SK-N-SH (cell line): ENCODE results near the gene PDE4D. TPM values are rescaled to one million over a fixed set of nuclear protein-coding genes. Genes with fewer than 3 reads are reported as not detected.

Source experiments
- CTCF ChIA-PET: fragments of 300-600, 350-600 bp; formaldehyde crosslinking; extraction: SDS; loops from one replicate; lab custom pipeline; 2021; lab: Yijun Ruan, JAX
- POLR2A ChIA-PET: fragments of 350-600 bp; sonication (Branson Sonifier 250); formaldehyde crosslinking; extraction: SDS; loops from one replicate; lab custom pipeline; 2020; ENCODE audit warnings: antibody characterized with exemption, inconsistent platforms; lab: Yijun Ruan, JAX
- DNase-seq: peaks from one replicate; pipeline ENCODE4 v3.0.0; 2012
- H2AFZ ChIP-seq: fragments of 200-600 bp; sonication (generic); 2 replicates; pipeline ENCODE4 v1.8.1; 2016; ENCODE audit warnings: antibody characterized with exemption, mild to moderate bottlenecking, low read depth
- H3F3A ChIP-seq: fragments of 200-600 bp; sonication (generic); replicated peaks from 2 replicates; pipeline ENCODE3; 2016; ENCODE audit warnings: antibody characterized with exemption, mild to moderate bottlenecking; ENCODE audit not compliant: insufficient read depth
- H3K27ac ChIP-seq, 2 experiments: fragments of 200-500 bp in 1 of 2; fragments of 200-600 bp in 1 of 2; sonication (Bioruptor generic) in 1 of 2; sonication (generic), shearing (Covaris generic) in 1 of 2; 2 replicates each; pipeline versions ENCODE4 v1.5.1 to v1.6.1; 2014 to 2016; ENCODE audit warnings: low read depth in 2 of 2, inconsistent platforms in 1 of 2, low read length in 1 of 2, mild to moderate bottlenecking in 1 of 2, mixed read lengths in 1 of 2
- H3K27me3 ChIP-seq: fragments of 200-600 bp; sonication (generic), shearing (Covaris generic); 2 replicates; pipeline ENCODE4 v1.6.1; 2016; ENCODE audit warnings: mixed run types; ENCODE audit not compliant: insufficient read depth
- H3K36me3 ChIP-seq, 2 experiments: fragments of 200-500 bp in 1 of 2; fragments of 200-600 bp in 1 of 2; sonication (Bioruptor generic) in 1 of 2; sonication (generic) in 1 of 2; replicated peaks in 1 of 2; 2 replicates each; pipeline versions ENCODE3 to v1.5.1; 2014 to 2016; ENCODE audit warnings: low read length in 1 of 2, mild to moderate bottlenecking in 1 of 2; ENCODE audit not compliant: insufficient read depth in 2 of 2, control insufficient read depth in 1 of 2
- H3K4me1 ChIP-seq, 2 experiments: fragments of 200-500 bp in 1 of 2; fragments of 200-600 bp in 1 of 2; sonication (Bioruptor generic) in 1 of 2; sonication (generic), shearing (Covaris generic) in 1 of 2; 2 replicates each; pipeline versions ENCODE4 v1.5.1 to v1.6.1; 2014 to 2016; ENCODE audit warnings: low read depth in 1 of 2, low read length in 1 of 2, mixed run types in 1 of 2; ENCODE audit not compliant: insufficient read depth in 2 of 2, control insufficient read depth in 1 of 2
- H3K4me2 ChIP-seq: fragments of 200-600 bp; sonication (generic), shearing (Covaris generic); 2 replicates; pipeline ENCODE4 v1.6.1; 2017; ENCODE audit warnings: mixed run types
- H3K4me3 ChIP-seq, 2 experiments: fragments of 200-500 bp in 1 of 2; fragments of 200-600 bp in 1 of 2; sonication (Bioruptor generic) in 1 of 2; sonication (generic), shearing (Covaris generic) in 1 of 2; 2 replicates each; pipeline versions ENCODE4 v1.5.1 to v1.8.1; 2014 to 2016; ENCODE audit warnings: low read depth in 2 of 2, inconsistent platforms in 1 of 2, low read length in 1 of 2, mild to moderate bottlenecking in 1 of 2, mixed read lengths in 1 of 2, moderate library complexity in 1 of 2
- H3K79me2 ChIP-seq: fragments of 200-600 bp; sonication (generic); 2 replicates; pipeline ENCODE4 v1.8.1; 2017; ENCODE audit warnings: mild to moderate bottlenecking; ENCODE audit not compliant: insufficient read depth
- H3K9ac ChIP-seq: fragments of 200-600 bp; sonication (generic); 2 replicates; pipeline ENCODE4 v1.6.1; 2017; ENCODE audit warnings: mixed run types
- H3K9me2 ChIP-seq: fragments of 200-600 bp; sonication (generic); 2 replicates; pipeline ENCODE4 v1.6.1; 2017; ENCODE audit warnings: mixed run types
- H3K9me3 ChIP-seq: fragments of 200-600 bp; sonication (generic); 2 replicates; pipeline ENCODE4 v1.6.1; 2017; ENCODE audit warnings: mixed run types, mild to moderate bottlenecking, moderate library complexity
- H4K20me1 ChIP-seq: fragments of 200-600 bp; sonication (generic); 2 replicates; pipeline ENCODE4 v1.6.1; 2017; ENCODE audit warnings: mild to moderate bottlenecking, mixed run types; ENCODE audit not compliant: insufficient read depth
- CHD2 ChIP-seq: fragments of 150-350 bp; IDR thresholded peaks from 2 replicates; pipeline ENCODE4 v1.6.1; 2018; ENCODE audit warnings: low read length; ENCODE audit not compliant: partially characterized antibody
- CTCF ChIP-seq: fragments of 200-600 bp; sonication (generic); IDR thresholded peaks from 2 replicates; pipeline ENCODE4 v1.6.1; 2017; ENCODE audit warnings: antibody characterized with exemption, mild to moderate bottlenecking, moderate library complexity
- FOXJ3 ChIP-seq: sonication (generic); formaldehyde crosslinking; IDR thresholded peaks from 2 replicates; pipeline ENCODE4 v1.5.1; 2020; ENCODE audit warnings: mild to moderate bottlenecking, missing genetic modification reagents
- GABPA ChIP-seq: IDR thresholded peaks from 2 replicates; pipeline ENCODE4 v1.4.0; 2012; ENCODE audit warnings: low read depth, mild to moderate bottlenecking
- JUND ChIP-seq: IDR thresholded peaks from 2 replicates; pipeline ENCODE4 v1.4.0; 2012
- MEF2A ChIP-seq: IDR thresholded peaks from 2 replicates; pipeline ENCODE4 v1.4.0; 2012; ENCODE audit warnings: low read depth, borderline replicate concordance
- NFIC ChIP-seq: IDR thresholded peaks from 2 replicates; pipeline ENCODE4 v1.4.0; 2012; ENCODE audit warnings: borderline replicate concordance
- NRF1 ChIP-seq: IDR thresholded peaks from 2 replicates; pipeline ENCODE4 v1.6.1; 2012; ENCODE audit warnings: low read depth, mild to moderate bottlenecking, low read length
- RAD21 ChIP-seq: IDR thresholded peaks from 2 replicates; pipeline ENCODE4 v1.6.1; 2012; ENCODE audit warnings: mild to moderate bottlenecking, low read length
- TCF12 ChIP-seq: IDR thresholded peaks from 2 replicates; pipeline ENCODE4 v1.4.0; 2012
- TEAD4 ChIP-seq: IDR thresholded peaks from 2 replicates; pipeline ENCODE4 v1.4.0; 2012; ENCODE audit warnings: mild to moderate bottlenecking, borderline replicate concordance; ENCODE audit not compliant: insufficient read depth
- USF1 ChIP-seq: IDR thresholded peaks from 2 replicates; pipeline ENCODE4 v1.4.0; 2012; ENCODE audit warnings: low read depth, borderline replicate concordance
- WGBS: methylation state at CpG from one replicate; pipeline ENCODE4 v1.1.6; 2017; ENCODE audit warnings: low lambda C conversion rate; 5-methylcytosine and 5-hydroxymethylcytosine counted together
- polyA plus RNA-seq, 3 experiments: library from polyadenylated mRNA; depleted of rRNA; stranded (reverse); fragments of >200 nt; gene quantifications; 2 replicates each; pipeline ENCODE4 v1.2.3, GENCODE V29; 2012
- TF ChIP-seq, protein P1 (sequence below): IDR thresholded peaks from 2 replicates; pipeline ENCODE4 v1.4.0; 2012; ENCODE audit warnings: low read depth, borderline replicate concordance
- TF ChIP-seq, protein P2 (sequence below): fragments of 150-350 bp; IDR thresholded peaks from 2 replicates; pipeline ENCODE4 v1.6.1; 2016; ENCODE audit warnings: mild to moderate bottlenecking, low read depth, low read length
- TF ChIP-seq, protein P3 (sequence below): IDR thresholded peaks from 2 replicates; pipeline ENCODE4 v1.6.1; 2012; ENCODE audit warnings: mild to moderate bottlenecking, low read depth, low read length, moderate library complexity

Gene PDE4D
- polyA plus RNA-seq, 1 of the 3 experiments (the other 2 are of a cell fraction), result 2.4 TPM

DNA sequence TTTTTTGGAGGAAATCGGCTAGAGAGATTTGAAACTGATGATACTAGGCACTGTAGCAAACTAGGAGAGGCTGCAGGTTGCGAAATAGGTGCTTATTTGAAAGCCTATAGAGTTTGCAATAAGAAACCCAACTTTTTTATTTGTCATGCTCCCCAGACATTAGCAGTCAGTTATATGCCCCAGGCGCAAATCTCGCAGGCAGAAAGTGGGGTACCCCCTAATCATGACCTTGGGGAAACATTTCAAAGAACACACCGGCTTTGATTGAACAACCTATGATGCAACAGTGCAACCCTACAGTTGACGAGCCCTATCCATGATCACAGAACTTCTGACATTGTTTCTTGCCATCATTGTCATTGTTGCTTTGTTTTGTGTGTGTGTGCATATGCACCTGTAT is 800.2 kb downstream of the PDE4D start (continued):
- TF ChIP-seq, protein P1, sequence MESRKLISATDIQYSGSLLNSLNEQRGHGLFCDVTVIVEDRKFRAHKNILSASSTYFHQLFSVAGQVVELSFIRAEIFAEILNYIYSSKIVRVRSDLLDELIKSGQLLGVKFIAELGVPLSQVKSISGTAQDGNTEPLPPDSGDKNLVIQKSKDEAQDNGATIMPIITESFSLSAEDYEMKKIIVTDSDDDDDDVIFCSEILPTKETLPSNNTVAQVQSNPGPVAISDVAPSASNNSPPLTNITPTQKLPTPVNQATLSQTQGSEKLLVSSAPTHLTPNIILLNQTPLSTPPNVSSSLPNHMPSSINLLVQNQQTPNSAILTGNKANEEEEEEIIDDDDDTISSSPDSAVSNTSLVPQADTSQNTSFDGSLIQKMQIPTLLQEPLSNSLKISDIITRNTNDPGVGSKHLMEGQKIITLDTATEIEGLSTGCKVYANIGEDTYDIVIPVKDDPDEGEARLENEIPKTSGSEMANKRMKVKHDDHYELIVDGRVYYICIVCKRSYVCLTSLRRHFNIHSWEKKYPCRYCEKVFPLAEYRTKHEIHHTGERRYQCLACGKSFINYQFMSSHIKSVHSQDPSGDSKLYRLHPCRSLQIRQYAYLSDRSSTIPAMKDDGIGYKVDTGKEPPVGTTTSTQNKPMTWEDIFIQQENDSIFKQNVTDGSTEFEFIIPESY, result no peak
- TF ChIP-seq FOXJ3, result no peak

DNA sequence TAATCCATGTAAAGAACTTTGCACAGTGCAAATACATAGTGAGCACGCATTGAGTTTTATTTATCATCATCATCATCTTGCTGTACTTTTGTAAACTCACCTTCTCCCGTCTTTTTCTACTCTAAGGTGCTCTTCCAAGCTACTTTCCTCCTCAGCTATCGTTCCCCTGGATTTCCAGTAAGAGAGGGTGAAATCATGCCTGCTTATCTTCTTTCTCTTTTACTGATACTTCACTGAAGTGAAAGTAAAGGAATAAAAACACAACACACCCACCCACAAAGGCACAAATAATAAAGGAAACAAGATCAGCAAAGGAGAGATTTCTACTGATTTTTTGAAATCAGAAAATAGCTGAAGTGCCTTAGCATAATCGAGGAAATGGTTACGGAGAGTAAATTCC is 800.8 kb downstream of the PDE4D start:
- H2AFZ ChIP-seq, result no peak overlapping the region
- WGBS, result 78% methylated on average over 5 of the region's 5 CpGs
- peaks cover 0 to 5% of the 10 kb centered on the region in 2 experiments; a peak in 1 of 4 replicates for H3K4me1 ChIP-seq
- H3K4me3 ChIP-seq, result no peak overlapping the region
- DNase-seq, result no peak
- no peaks in the 10 kb centered on the region for H3K9me2 ChIP-seq
- ChIA-PET CTCF (interaction anchor here (1.0 kb wide), 1 partner anchor 52 kb away, joined by 3 read pairs; no protein-coding TSS in a partner anchor), POLR2A (no interaction called here)
- H3K27ac ChIP-seq, result no peak overlapping the region
- H4K20me1 ChIP-seq, result no peaks in the 10 kb centered on the region
- no peaks in the 10 kb centered on the region for H3K27me3 ChIP-seq
- H3K79me2 ChIP-seq, result no peaks in the 10 kb centered on the region
- H3K9me3 ChIP-seq, result no peaks in the 10 kb centered on the region
- no peaks in the 10 kb centered on the region for H3K36me3 ChIP-seq
- TF ChIP-seq NFIC, result no peak
- no peak for TF ChIP-seq JUND
- TF ChIP-seq, protein P2, sequence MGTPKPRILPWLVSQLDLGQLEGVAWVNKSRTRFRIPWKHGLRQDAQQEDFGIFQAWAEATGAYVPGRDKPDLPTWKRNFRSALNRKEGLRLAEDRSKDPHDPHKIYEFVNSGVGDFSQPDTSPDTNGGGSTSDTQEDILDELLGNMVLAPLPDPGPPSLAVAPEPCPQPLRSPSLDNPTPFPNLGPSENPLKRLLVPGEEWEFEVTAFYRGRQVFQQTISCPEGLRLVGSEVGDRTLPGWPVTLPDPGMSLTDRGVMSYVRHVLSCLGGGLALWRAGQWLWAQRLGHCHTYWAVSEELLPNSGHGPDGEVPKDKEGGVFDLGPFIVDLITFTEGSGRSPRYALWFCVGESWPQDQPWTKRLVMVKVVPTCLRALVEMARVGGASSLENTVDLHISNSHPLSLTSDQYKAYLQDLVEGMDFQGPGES, result no peak
- no peak for TF ChIP-seq MEF2A
- no peak for TF ChIP-seq TEAD4
- TF ChIP-seq, protein P3, sequence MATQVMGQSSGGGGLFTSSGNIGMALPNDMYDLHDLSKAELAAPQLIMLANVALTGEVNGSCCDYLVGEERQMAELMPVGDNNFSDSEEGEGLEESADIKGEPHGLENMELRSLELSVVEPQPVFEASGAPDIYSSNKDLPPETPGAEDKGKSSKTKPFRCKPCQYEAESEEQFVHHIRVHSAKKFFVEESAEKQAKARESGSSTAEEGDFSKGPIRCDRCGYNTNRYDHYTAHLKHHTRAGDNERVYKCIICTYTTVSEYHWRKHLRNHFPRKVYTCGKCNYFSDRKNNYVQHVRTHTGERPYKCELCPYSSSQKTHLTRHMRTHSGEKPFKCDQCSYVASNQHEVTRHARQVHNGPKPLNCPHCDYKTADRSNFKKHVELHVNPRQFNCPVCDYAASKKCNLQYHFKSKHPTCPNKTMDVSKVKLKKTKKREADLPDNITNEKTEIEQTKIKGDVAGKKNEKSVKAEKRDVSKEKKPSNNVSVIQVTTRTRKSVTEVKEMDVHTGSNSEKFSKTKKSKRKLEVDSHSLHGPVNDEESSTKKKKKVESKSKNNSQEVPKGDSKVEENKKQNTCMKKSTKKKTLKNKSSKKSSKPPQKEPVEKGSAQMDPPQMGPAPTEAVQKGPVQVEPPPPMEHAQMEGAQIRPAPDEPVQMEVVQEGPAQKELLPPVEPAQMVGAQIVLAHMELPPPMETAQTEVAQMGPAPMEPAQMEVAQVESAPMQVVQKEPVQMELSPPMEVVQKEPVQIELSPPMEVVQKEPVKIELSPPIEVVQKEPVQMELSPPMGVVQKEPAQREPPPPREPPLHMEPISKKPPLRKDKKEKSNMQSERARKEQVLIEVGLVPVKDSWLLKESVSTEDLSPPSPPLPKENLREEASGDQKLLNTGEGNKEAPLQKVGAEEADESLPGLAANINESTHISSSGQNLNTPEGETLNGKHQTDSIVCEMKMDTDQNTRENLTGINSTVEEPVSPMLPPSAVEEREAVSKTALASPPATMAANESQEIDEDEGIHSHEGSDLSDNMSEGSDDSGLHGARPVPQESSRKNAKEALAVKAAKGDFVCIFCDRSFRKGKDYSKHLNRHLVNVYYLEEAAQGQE, result no peak
- TF ChIP-seq GABPA, result no peak
- no peak for TF ChIP-seq CTCF
- no peak for TF ChIP-seq TCF12
- TF ChIP-seq USF1, result no peak
- TF ChIP-seq CHD2, result no peak
- TF ChIP-seq RAD21, result no peak
- no peak for TF ChIP-seq NRF1
- H3K4me2 ChIP-seq, result no peak overlapping the region
- H3K9ac ChIP-seq, result no peak overlapping the region
- no peaks in the 10 kb centered on the region for H3F3A ChIP-seq
